ENCODE data around the gene VKORC1.
"Not testable (repeated sequence)": the region's sequence is repeated elsewhere in the genome, so short reads cannot be mapped to it uniquely, and the experiment has no call there.

The VKORC1 gene

GRCh38 chr16:31107465-31107867 is 12.9 kb upstream of the VKORC1 start:
- no peak for DNase-seq (ENCODE audit: low read depth)

- no peak for DNase-seq (ENCODE audit: low read depth)
Measured at GRCh38 chr16:31106509-31107464, 12.2 kb upstream of the VKORC1 start.

- DNase-seq (ENCODE audit: low read depth): peak; percentile 69
Measured at GRCh38 chr16:31105677-31106213, 11.1 kb upstream of the VKORC1 start.

GRCh38 chr16:31100876-31101641 is 6.5 kb upstream of the VKORC1 start:
- not testable (repeated sequence) for DNase-seq (ENCODE audit: low read depth)

- DNase-seq (ENCODE audit: low read depth): no peak
Measured at GRCh38 chr16:31099860-31100638, 5.5 kb upstream of the VKORC1 start.

- no peak for DNase-seq (ENCODE audit: low read depth)
Measured at GRCh38 chr16:31094088-31094423, 541 bp downstream of the VKORC1 start.

GRCh38 chr16:31093132-31093703 is 1.4 kb downstream of the VKORC1 start:
- DNase-seq (ENCODE audit: low read depth): no peak

GRCh38 chr16:31092330-31092729 is 2.3 kb downstream of the VKORC1 start:
- DNase-seq (ENCODE audit: low read depth): no peak

GRCh38 chr16:31090540-31090939 is 4.1 kb downstream of the VKORC1 start:
- no peak for DNase-seq (ENCODE audit: low read depth)

- DNase-seq (ENCODE audit: low read depth): no peak
Measured at GRCh38 chr16:31089199-31089598, 5.4 kb downstream of the VKORC1 start.

- no peak for DNase-seq (ENCODE audit: low read depth)
Measured at GRCh38 chr16:31088459-31089183, 6.0 kb downstream of the VKORC1 start, which contains the start of gene PRSS53. PRSS53 (minus strand) TSS chr16:31088943; CDS start chr16:31088809, 134 bp downstream.

- no peak for DNase-seq (ENCODE audit: low read depth)
Measured at GRCh38 chr16:31087971-31088370, 6.6 kb downstream of the VKORC1 start.

GRCh38 chr16:31087481-31087880 is 7.1 kb downstream of the VKORC1 start:
- no peak for DNase-seq (ENCODE audit: low read depth)

- DNase-seq (ENCODE audit: low read depth): no peak
Measured at GRCh38 chr16:31086629-31086906, 8.0 kb downstream of the VKORC1 start.

- no peak for DNase-seq (ENCODE audit: low read depth)
Measured at GRCh38 chr16:31085873-31086628, 8.5 kb downstream of the VKORC1 start.

GRCh38 chr16:31085411-31085810 is 9.2 kb downstream of the VKORC1 start:
- DNase-seq (ENCODE audit: low read depth): no peak

- no peak for DNase-seq (ENCODE audit: low read depth)
Measured at GRCh38 chr16:31084584-31085302, 9.9 kb downstream of the VKORC1 start.

GRCh38 chr16:31083981-31084380 is 10.6 kb downstream of the VKORC1 start:
- DNase-seq (ENCODE audit: low read depth): no peak

GRCh38 chr16:31083556-31083955 is 11.0 kb downstream of the VKORC1 start:
- DNase-seq (ENCODE audit: low read depth): no peak

- no peak for DNase-seq (ENCODE audit: low read depth)
Measured at GRCh38 chr16:31083081-31083480, 11.5 kb downstream of the VKORC1 start.
